Loucy (cell line): ENCODE measurements around the gene SDE2.

Source experiments
- EZH2phosphoT487 ChIP-seq: fragments of 200-600 bp; IDR thresholded peaks from 2 replicates; pipeline ENCODE4 v1.6.1; 2018; ENCODE audit warnings: antibody characterized with exemption, mild to moderate bottlenecking, moderate library complexity, borderline replicate concordance
- TF ChIP-seq, protein P1 (sequence below): fragments of 200-600 bp; sonication (generic); conservative IDR thresholded peaks from 2 replicates; pipeline ENCODE4 v1.5.1; 2014; ENCODE audit warnings: mild to moderate bottlenecking, antibody characterized with exemption, low read length

DNA sequence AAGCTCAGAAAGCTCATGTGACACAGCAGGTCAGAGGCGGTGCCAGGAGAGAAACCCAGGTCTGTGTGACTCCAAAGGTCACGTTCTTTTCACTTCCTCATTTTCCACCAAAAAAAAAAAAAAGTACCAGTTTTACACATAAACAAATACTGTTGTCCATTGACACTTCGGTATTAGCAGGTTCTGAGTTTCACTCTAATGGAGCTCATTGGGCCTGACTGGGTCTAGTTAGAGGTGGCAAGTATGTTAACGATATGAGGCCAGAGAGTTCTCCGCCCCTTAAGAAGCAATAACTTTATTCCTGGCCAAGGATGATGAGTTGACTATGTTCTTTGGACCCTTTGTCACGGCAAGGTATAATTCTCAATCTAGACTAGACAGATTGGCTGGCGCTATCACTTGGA lies 30.0 kb upstream of the SDE2 start:
- TF ChIP-seq, protein P1, sequence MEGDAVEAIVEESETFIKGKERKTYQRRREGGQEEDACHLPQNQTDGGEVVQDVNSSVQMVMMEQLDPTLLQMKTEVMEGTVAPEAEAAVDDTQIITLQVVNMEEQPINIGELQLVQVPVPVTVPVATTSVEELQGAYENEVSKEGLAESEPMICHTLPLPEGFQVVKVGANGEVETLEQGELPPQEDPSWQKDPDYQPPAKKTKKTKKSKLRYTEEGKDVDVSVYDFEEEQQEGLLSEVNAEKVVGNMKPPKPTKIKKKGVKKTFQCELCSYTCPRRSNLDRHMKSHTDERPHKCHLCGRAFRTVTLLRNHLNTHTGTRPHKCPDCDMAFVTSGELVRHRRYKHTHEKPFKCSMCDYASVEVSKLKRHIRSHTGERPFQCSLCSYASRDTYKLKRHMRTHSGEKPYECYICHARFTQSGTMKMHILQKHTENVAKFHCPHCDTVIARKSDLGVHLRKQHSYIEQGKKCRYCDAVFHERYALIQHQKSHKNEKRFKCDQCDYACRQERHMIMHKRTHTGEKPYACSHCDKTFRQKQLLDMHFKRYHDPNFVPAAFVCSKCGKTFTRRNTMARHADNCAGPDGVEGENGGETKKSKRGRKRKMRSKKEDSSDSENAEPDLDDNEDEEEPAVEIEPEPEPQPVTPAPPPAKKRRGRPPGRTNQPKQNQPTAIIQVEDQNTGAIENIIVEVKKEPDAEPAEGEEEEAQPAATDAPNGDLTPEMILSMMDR = no peak
- TF ChIP-seq EZH2phosphoT487 = no peak
